ENCODE measurements around the gene RAB9B. TPM values are rescaled to one million over a fixed set of nuclear protein-coding genes. Genes with fewer than 3 reads are reported as not detected.

The RAB9B gene
- polyA plus RNA-seq, 3 donors: 0.01 to 0.08 TPM; not detected in 1

DNA sequence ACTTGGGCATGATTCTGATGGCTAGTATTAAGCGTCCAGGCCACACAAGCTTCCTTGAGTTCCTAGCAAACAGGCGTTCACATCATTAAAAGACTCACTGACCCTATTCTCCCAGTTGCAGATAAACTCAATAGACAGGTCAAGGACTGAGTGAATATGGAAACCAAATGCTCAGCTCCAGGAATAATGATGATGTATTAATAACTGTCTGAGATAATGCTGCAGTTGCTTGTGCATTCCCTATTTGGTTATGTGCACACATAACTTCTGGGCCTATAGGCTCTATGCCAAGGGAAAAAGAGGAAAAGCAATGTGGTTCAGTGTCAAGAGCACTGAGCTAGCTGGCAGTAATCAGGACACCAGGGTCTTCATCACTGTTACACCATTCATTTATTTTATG, 3.5 kb downstream of the RAB9B start:
- Histone ChIP-seq H3K27me3 (ENCODE audit: control insufficient read depth in 2 of 2, insufficient read depth in 2 of 2, low read length in 2 of 2) (peaks cover 0 to 14% of the 10 kb centered on the region in 2 donors), H3K79me2 (ENCODE audit: insufficient read depth, low read length) (no peaks in the 10 kb centered on the region), H3K4me2 (replicated peaks; ENCODE audit: extremely low read depth, low read length, poor library complexity, severe bottlenecking) (no peak overlapping the region), H3K9ac (ENCODE audit: insufficient read depth, low read length, poor library complexity, severe bottlenecking) (no peak overlapping the region), H3K9me3 (replicated peaks in 1 of 2; ENCODE audit: control insufficient read depth in 1 of 2, insufficient read depth in 1 of 2, low read length in 2 of 2) (no peaks in the 10 kb centered on the region), H3K27ac (ENCODE audit: low read depth in 1 of 2, low read length in 2 of 2) (no peak overlapping the region), H2AFZ (ENCODE audit: insufficient read depth, low read depth, low read length, poor library complexity, severe bottlenecking) (no peak overlapping the region), H3K4me1 (ENCODE audit: control insufficient read depth in 1 of 2, insufficient read depth in 2 of 2, low read length in 2 of 2) (peaks cover 5 to 6% of the 10 kb centered on the region in 2 donors), H3K36me3 (replicated peaks in 1 of 2; ENCODE audit: control insufficient read depth in 1 of 2, insufficient read depth in 2 of 2, low read length in 2 of 2) (no peaks in the 10 kb centered on the region), H4K20me1 (ENCODE audit: insufficient read depth, low read length) (no peaks in the 10 kb centered on the region), H3K4me3 (replicated peaks in 1 of 3; ENCODE audit: low read depth in 2 of 3, low read length in 3 of 3) (no peak overlapping the region)
- no CpG with 5 or more reads among the region's 2 CpGs for WGBS (ENCODE audit: insufficient coverage)
- intact Hi-C loops (cut with micrococcal nuclease): no loop called here
- Mint-ChIP-seq H3K36me3 (no peaks in the 10 kb centered on the region), H3K9me3 (peaks cover 0 to 3% (median 0%) of the 10 kb centered on the region in 7 donors), H3K27ac (no peak overlapping the region), H3K27me3 (ENCODE audit: low read depth in 3 of 3) (peaks cover 3 to 23% (median 7%) of the 10 kb centered on the region in 3 donors), H3K4me1 (peaks cover 6% of the 10 kb centered on the region), H3K4me3 (no peak overlapping the region)
- TF ChIP-seq, protein P1, sequence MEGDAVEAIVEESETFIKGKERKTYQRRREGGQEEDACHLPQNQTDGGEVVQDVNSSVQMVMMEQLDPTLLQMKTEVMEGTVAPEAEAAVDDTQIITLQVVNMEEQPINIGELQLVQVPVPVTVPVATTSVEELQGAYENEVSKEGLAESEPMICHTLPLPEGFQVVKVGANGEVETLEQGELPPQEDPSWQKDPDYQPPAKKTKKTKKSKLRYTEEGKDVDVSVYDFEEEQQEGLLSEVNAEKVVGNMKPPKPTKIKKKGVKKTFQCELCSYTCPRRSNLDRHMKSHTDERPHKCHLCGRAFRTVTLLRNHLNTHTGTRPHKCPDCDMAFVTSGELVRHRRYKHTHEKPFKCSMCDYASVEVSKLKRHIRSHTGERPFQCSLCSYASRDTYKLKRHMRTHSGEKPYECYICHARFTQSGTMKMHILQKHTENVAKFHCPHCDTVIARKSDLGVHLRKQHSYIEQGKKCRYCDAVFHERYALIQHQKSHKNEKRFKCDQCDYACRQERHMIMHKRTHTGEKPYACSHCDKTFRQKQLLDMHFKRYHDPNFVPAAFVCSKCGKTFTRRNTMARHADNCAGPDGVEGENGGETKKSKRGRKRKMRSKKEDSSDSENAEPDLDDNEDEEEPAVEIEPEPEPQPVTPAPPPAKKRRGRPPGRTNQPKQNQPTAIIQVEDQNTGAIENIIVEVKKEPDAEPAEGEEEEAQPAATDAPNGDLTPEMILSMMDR (IDR thresholded peaks at IDR 0.05): no peak
- DNase-seq: no peak

DNA sequence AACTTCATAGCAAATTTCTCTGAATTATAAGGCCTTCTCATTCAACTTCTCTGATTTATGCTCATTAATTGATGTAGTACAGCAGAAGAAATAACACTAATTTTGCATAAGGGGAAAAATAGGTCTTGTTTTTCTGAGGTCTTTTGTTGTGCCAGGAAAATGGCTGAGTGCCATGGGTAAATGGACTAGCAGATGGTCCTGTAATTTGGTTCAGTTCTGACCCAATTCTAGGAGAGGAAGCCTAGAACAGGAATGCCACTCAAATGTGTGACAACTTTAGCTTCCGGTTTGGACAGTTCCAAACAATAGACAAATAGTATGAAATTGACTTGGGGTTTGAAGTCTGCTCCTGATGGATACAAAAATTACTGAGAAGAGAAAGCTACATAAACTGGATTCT, 6.2 kb downstream of the RAB9B start:
- H4K20me1 ChIP-seq (ENCODE audit: insufficient read depth, low read length): no peaks in the 10 kb centered on the region
- H3K4me1 Mint-ChIP-seq: no peaks in the 10 kb centered on the region
- no peaks in the 10 kb centered on the region for H3K4me1 ChIP-seq (ENCODE audit: control insufficient read depth in 1 of 2, insufficient read depth in 2 of 2, low read length in 2 of 2)
- no peaks in the 10 kb centered on the region for H3K36me3 Mint-ChIP-seq
- no peak for DNase-seq
- no CpG with 5 or more reads among the region's 1 CpG for WGBS (ENCODE audit: insufficient coverage)
- peaks cover 0 to 2% (median 0%) of the 10 kb centered on the region in 7 donors for H3K9me3 Mint-ChIP-seq
- H3K9me3 ChIP-seq (replicated peaks in 1 of 2; ENCODE audit: control insufficient read depth in 1 of 2, insufficient read depth in 1 of 2, low read length in 2 of 2): no peaks in the 10 kb centered on the region
- H3K4me3 ChIP-seq (replicated peaks in 1 of 3; ENCODE audit: low read depth in 2 of 3, low read length in 3 of 3): no peak overlapping the region
- no peak overlapping the region for H3K27ac Mint-ChIP-seq
- TF ChIP-seq, protein P1 (IDR thresholded peaks at IDR 0.05): no peak
- no peak overlapping the region for H2AFZ ChIP-seq (ENCODE audit: insufficient read depth, low read depth, low read length, poor library complexity, severe bottlenecking)
- no peak overlapping the region for H3K4me3 Mint-ChIP-seq
- no peak overlapping the region for H3K4me2 ChIP-seq (replicated peaks; ENCODE audit: extremely low read depth, low read length, poor library complexity, severe bottlenecking)
- H3K36me3 ChIP-seq (replicated peaks in 1 of 2; ENCODE audit: control insufficient read depth in 1 of 2, insufficient read depth in 2 of 2, low read length in 2 of 2): no peaks in the 10 kb centered on the region
- H3K27me3 ChIP-seq (ENCODE audit: control insufficient read depth in 2 of 2, insufficient read depth in 2 of 2, low read length in 2 of 2): peaks cover 0 to 3% of the 10 kb centered on the region in 2 donors
- peaks cover 0 to 7% (median 3%) of the 10 kb centered on the region in 3 donors for H3K27me3 Mint-ChIP-seq (ENCODE audit: low read depth in 3 of 3)
- H3K79me2 ChIP-seq (ENCODE audit: insufficient read depth, low read length): no peaks in the 10 kb centered on the region
- intact Hi-C loops (cut with micrococcal nuclease): no loop called here
- no peak overlapping the region for H3K9ac ChIP-seq (ENCODE audit: insufficient read depth, low read length, poor library complexity, severe bottlenecking)
- H3K27ac ChIP-seq (ENCODE audit: low read depth in 1 of 2, low read length in 2 of 2): no peak overlapping the region

All from CD14-positive monocyte (primary cell).